GM18868 (cell line): ENCODE data around the gene NKAIN2.
"Not testable (repeated sequence)": the region's sequence is repeated elsewhere in the genome, so short reads cannot be mapped to it uniquely, and the experiment has no call there.

Experiments
- ATAC-seq: cut with Tn5 transposase; IDR thresholded peaks from one replicate; pipeline ENCODE4 v1.9.1; 2021; ENCODE audit warnings: mild to moderate bottlenecking, moderate library complexity; ENCODE audit not compliant: unreplicated experiment

Gene NKAIN2

DNA sequence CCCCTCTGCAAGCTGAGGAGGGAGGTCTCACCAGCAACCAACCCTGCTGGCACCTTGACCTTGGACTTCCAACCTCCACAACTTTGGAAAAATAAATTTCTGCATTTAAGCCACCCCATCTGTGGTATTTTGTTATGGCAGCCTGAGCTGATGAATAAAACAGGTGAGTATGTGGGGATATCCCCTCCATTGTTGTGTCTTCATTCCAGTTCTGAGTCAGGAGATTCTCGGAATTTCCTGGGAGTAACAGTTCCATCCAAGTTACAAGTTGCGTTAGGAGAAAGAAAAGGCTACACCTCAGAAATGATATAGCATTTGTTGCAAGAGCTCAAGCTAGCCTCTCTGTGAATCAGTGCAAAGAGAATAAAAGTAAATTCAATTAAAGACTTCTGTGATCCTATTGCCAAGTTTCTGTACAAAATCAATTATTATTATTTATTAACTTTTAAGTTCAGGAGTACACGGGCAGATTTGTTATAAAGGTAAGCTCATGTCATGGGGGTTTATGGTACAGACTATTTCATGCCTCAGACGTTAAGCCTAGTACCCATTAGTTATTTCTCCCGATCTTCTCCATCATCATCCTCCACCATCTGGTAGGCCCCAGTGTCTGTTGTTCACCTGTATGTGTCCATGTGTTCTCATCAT is 153.0 kb downstream of the NKAIN2 start:
- no peak for ATAC-seq

GRCh38 chr6:123962508-123962907 is 158.8 kb downstream of the NKAIN2 start:
- ATAC-seq = no peak

- ATAC-seq = no peak
These were observed 162.2 kb downstream of the NKAIN2 start for GRCh38 chr6:123965894-123966293.

DNA sequence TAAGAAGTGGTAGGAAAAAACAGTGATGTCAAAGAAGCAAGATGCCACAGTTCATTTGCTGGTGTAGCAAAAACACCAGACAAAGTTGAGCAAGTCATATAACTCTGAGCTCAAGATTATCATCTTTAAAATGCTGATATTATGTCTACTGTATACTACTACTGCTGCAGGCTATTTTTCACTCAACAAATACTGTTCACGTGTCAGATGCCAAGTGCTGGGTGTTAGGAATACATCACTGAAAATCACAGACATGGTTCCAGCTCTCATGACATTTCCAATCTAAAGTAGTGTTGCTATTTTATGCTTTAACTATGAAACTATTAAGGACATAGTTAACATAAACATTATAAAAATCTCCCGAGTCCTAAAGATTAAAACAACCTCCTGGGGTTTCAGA is 163.0 kb downstream of the NKAIN2 start:
- no peak for ATAC-seq

- no peak for ATAC-seq
These were observed 164.2 kb downstream of the NKAIN2 start for GRCh38 chr6:123967905-123968304.

GRCh38 chr6:123972600-123973294 is 169.1 kb downstream of the NKAIN2 start:
- no peak for ATAC-seq

DNA sequence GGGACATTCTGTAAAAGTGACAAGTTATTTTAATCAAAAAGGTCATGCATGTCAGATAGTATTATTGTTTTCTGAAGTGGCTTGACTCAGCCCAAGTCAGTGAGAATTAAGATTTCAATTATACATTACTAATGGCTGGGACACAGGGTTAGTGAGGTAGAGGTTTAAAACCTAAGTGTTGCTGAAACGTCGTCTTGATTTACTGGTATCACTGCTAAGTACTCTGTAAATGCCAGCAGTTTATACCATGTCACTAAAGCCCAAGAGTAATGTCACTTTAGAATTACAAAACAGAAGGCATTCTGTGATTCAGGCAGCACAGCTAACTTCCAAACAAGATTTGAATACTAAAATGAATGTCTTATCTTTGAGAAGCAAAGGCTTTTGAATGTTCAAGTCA is 176.6 kb downstream of the NKAIN2 start:
- ATAC-seq = no peak

- ATAC-seq = peak; percentile 81
These were observed 183.3 kb downstream of the NKAIN2 start for GRCh38 chr6:123986938-123987337.

DNA sequence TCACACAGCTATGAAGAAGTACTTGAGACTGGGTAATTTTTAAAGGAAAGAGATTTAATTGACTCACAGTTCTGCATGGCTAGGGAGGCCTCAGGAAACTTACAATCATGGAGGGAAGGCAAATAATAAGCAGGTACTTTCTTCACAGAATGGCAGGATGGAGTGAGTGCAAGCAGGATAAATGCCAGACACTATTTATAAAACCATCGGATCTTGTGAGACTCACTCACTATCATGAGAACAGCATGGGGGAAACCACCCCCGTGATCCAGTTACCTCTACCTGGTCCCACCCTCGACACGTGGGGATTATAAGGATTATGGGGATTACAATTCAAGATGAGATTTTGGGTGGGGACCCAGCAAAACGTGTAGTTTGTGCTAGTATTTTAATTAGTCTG is 186.3 kb downstream of the NKAIN2 start:
- ATAC-seq = not testable (repeated sequence)

DNA sequence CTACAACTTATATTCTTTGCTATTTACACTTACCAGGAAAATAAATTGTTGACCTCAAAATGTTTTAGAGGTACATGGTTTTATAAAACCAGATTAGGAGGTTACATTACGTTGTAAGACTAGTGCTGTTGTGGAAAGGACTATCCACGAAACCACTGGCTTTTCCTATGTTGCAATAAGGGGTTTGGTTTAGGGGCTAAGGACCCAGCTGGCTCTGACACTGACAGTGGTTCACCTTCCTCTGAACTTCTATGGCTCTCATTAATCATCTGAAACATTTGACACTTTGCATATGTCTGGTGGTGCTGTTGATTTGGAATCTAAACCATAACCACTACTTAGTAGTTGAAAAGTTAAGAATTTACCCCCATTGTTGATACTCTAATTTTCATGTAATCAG is 186.7 kb downstream of the NKAIN2 start:
- ATAC-seq = no peak

DNA sequence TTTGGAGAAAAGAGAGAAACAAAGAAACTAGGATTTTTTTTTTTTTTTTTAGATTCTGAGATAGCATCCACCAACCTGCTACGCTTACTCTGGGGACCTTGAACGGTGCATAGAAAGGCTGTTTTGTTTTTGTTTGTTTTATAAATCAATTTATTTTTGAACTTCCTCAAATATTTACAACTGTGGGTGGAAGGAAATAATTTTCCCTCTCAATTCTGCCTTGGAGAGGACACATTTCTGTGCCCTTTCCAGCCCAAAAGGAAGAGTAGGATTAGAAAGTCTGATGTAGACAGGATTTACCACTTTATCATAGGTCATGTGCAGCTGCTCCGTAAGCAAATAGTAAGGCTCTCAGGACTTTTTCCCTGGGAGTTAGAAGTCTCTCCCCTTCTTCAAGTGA is 190.5 kb downstream of the NKAIN2 start:
- ATAC-seq = no peak

GRCh38 chr6:123994891-123995635 is 191.4 kb downstream of the NKAIN2 start:
- ATAC-seq = no peak

GRCh38 chr6:123997223-123997622 is 193.6 kb downstream of the NKAIN2 start:
- ATAC-seq = no peak

- ATAC-seq = peak; percentile 49
These were observed 198.9 kb downstream of the NKAIN2 start for GRCh38 chr6:124002377-124003081.

DNA sequence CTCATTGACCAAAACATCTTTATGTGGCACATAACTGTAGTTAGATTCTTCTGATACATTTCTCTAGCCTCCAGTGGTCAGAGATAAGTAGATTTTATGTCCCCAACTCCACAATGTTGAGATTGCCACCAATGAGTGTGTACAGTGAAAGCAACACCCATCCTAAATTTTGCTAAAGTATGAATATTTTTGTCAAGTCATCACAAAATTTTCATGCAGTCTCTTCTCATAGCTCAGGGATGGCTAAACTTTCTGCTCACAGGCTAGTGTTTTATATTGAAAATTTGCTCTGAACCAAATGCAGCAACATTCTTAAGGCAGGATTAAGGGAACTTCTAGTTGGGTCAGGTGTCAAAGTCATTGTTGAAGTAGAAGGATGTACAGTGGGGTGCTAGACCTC is 203.6 kb downstream of the NKAIN2 start:
- no peak for ATAC-seq

- no peak for ATAC-seq
These were observed 204.6 kb downstream of the NKAIN2 start for GRCh38 chr6:124008000-124008987.

- no peak for ATAC-seq
These were observed 205.5 kb downstream of the NKAIN2 start for GRCh38 chr6:124008988-124009765.

DNA sequence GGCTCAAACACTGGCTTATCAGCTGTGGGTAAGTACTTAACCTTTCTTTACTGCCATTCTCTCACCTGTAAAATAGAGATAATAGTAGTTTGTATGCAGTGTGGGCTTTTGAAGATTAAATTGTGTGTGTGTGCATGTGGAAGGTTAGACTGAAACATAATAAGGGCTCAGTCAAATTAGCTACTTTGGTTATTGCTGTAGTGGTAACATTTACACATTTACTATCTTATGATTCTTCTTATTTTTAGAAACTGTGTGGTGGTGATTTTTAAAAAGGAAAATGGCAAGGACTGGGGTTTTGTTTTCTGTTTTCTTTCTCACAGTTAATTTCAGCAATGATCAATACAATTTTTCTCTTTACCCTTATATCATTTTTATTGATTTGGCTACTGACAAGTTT is 206.9 kb downstream of the NKAIN2 start:
- ATAC-seq = no peak

- ATAC-seq = no peak
These were observed 207.5 kb downstream of the NKAIN2 start for GRCh38 chr6:124011180-124011579.
